Stimulated activated CD4-positive, alpha-beta T cell treated with anti-CD3 and anti-CD28 coated beads, TNF-alpha, amount 100 ng/mL, for 48 hours (primary cell): ENCODE data around the gene RCAN1.
A peak's percentile ranks its signal among the peaks of the same experiment; 100 is the strongest.
"Not testable (repeated sequence)": the region's sequence is repeated elsewhere in the genome, so short reads cannot be mapped to it uniquely, and the experiment has no call there.

Experiments used
- DNase-seq, 3 donors: peaks; one replicate each; pipeline ENCODE4 v3.0.0-alpha.2; 2020; ENCODE audit warnings: low read depth in 3 of 3

RCAN1 gene

DNA sequence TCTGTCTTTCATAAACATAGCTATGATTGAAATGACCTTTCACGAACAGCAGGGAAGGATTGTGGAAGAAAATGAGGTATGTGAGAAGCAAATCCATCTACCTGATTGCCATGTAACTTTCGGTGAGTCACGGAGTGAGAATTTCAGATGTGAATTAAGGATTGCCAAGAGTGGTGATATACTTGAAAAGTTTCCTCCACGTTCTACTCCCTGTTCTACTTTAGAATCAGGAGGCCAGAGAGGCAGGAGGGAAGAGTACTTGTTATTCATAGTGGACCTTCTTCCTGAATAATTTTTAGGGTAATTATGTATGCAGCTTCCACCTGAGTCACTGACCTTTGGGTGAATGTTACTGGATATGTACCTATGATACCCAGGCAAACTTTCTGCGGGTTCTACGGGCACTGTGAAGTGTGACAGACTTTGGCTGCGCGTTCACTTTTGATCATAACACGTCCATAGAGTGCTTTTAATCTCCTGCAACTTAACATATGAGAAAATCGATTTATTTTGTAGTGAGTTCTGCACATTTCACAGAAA, 100.3 kb downstream of the RCAN1 start:
- DNase-seq = no peak

GRCh38 chr21:34513129-34513675, 101.7 kb downstream of the RCAN1 start:
- no peak for DNase-seq

- no peak for DNase-seq
Measured at GRCh38 chr21:34511787-34512455, 103.0 kb downstream of the RCAN1 start, which contains the start of gene KCNE1. KCNE1 (minus strand) TSS chr21:34512210; CDS start chr21:34449634, 62,576 bp downstream.

DNA sequence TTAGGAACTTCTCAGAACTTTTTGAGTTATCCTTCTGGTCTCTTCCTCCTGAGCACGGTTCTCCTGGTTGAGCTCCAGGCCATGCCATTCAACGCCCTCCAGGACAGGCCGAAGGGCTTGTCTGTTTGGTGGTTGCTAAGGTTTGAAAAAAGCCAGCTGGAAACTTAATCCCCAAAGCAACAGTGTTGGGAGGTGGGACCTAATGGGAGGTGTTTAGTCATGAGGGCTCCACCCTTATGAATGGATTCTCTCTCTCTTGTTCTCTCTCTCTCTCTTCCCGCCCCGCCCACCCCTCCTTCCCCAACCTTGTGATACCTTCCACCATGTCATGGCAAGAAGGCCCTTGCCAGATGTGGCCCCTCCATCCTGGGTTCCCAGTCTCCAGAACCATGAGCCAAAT, 103.7 kb downstream of the RCAN1 start:
- DNase-seq = no peak

GRCh38 chr21:34510148-34511142, 104.5 kb downstream of the RCAN1 start:
- peak; percentile 44 to 57 (median 47) for DNase-seq

GRCh38 chr21:34509151-34509550, 105.8 kb downstream of the RCAN1 start:
- no peak for DNase-seq

- no peak for DNase-seq
Measured at GRCh38 chr21:34504595-34504994, 110.3 kb downstream of the RCAN1 start.

GRCh38 chr21:34502480-34503106, 112.3 kb downstream of the RCAN1 start:
- no peak for DNase-seq

- no peak for DNase-seq
Measured at GRCh38 chr21:34501716-34502115, 113.2 kb downstream of the RCAN1 start.

GRCh38 chr21:34500191-34500590, 114.7 kb downstream of the RCAN1 start:
- DNase-seq = no peak

DNA sequence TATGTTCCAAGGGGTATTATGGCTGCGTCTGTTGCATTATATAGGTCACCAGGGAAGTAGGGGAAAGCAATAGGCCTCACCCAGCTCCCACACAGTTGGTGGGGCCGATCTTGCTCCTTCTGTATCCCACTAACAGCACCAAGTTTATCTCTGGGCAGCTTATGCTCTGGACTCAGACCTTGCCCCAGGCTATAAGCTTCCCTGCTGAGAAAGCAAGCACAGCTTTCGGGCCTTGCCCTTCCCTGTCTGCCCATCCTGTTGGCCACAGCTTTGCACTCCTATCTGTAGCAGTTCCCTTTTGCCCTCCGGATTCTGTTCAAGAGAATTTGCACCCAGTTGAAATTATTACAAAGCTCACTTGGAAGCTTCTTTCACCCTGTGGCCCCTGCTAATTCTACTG, 115.8 kb downstream of the RCAN1 start:
- DNase-seq = no peak

DNA sequence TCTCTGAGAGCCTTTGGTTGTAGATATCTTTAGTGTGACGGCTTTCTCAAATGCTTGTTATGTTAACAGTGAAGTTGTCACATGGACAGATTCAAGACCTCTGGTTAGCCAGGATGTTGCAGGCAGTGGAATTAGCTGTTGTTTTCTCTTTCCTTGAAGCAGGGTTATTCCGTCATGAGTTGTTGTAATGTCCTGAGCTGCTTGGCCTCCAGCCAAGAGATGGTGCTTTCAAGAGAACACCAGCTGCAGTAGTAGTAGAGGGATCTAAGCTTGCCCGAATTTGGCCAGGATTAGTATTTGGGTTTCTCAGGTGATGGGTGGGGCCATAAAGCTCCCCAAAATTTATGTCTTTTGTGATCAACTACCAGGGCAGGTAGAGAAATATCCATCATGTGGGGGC, 116.3 kb downstream of the RCAN1 start:
- no peak for DNase-seq

GRCh38 chr21:34483854-34484253, 131.1 kb downstream of the RCAN1 start:
- not testable (repeated sequence) for DNase-seq

- not testable (repeated sequence) for DNase-seq
Measured at GRCh38 chr21:34483435-34483834, 131.5 kb downstream of the RCAN1 start.

GRCh38 chr21:34467333-34467732, 147.6 kb downstream of the RCAN1 start:
- not testable (repeated sequence) for DNase-seq
